ENCODE results near the gene UCP3. TPM values are rescaled to one million over a fixed set of nuclear protein-coding genes. Genes with fewer than 3 reads are reported as not detected.

UCP3 gene
- total RNA-seq, 4 donors from 2014 or later: 1.3 to 7.6 (median 3.1) TPM

DNA sequence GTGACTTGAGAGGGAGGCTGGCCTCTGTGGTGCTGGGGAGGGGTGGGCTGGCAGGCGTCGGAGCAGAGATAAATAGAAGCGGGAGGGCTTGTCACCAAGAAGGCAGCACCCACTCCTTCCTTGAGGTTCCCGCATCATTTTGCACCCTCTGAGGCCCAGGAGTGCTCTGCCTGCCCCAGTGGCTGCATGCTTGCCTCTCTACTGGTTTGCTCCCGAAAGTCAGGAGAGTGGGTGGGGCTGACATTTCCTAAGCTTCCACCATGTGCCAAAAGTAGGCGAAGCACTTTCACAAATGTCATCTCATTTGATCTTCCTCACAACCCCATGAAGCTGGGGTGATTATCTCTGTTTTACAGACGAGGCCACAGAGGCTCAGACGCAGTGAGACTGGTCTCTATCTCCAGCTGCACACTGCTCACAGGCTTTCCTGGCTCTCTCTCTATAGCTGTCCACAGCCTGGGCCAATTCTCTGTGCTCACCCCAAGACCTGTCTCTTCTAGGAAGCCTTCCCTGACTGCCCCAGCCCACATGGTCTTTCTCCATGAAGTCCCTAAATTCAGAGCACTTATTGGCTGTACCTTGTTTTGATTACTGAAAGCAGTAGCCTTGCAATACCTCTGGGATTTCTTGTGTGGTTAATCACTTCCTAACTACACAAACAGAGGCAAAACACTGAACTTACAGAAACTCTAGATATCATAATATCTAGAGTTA, 2.6 kb upstream of the UCP3 start:
- TF ChIP-seq POLR2A (IDR thresholded peaks at IDR 0.05) (no peak), POLR2AphosphoS5 (IDR thresholded peaks at IDR 0.05) (no peak), EP300 (IDR thresholded peaks at IDR 0.05; ENCODE audit: low read depth) (no peak)
- TF ChIP-seq, protein P1, sequence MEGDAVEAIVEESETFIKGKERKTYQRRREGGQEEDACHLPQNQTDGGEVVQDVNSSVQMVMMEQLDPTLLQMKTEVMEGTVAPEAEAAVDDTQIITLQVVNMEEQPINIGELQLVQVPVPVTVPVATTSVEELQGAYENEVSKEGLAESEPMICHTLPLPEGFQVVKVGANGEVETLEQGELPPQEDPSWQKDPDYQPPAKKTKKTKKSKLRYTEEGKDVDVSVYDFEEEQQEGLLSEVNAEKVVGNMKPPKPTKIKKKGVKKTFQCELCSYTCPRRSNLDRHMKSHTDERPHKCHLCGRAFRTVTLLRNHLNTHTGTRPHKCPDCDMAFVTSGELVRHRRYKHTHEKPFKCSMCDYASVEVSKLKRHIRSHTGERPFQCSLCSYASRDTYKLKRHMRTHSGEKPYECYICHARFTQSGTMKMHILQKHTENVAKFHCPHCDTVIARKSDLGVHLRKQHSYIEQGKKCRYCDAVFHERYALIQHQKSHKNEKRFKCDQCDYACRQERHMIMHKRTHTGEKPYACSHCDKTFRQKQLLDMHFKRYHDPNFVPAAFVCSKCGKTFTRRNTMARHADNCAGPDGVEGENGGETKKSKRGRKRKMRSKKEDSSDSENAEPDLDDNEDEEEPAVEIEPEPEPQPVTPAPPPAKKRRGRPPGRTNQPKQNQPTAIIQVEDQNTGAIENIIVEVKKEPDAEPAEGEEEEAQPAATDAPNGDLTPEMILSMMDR (IDR thresholded peaks at IDR 0.05): no peak
- H3K27ac ChIP-seq: no peak overlapping the region
- H3K4me1 ChIP-seq: peaks cover 0 to 7% (median 2%) of the 10 kb centered on the region in 4 donors
- no peak for DNase-seq
- 77% methylated on average over 8 of the region's 8 CpGs; no CpG with 5 or more reads in 1 of the 2 donors for WGBS, 2 donors (ENCODE audit: low coverage in 1 of 2)
- H3K27me3 ChIP-seq: no peaks in the 10 kb centered on the region
- in situ Hi-C loops (cut with MboI; ENCODE audit: low pct_ligation_motif_present in 1 of 4, low pct_unique_long_range_greater_than_20kb in 1 of 4, low sequenced_read_pairs in 3 of 4) (no loop called here), intact Hi-C loops (cut with DNase I; ENCODE audit: low total_unique reads) (no loop called here)
- H3K4me3 ChIP-seq: no peak overlapping the region
- no peaks in the 10 kb centered on the region for H3K9me3 ChIP-seq
- no peaks in the 10 kb centered on the region for H3K36me3 ChIP-seq

DNA sequence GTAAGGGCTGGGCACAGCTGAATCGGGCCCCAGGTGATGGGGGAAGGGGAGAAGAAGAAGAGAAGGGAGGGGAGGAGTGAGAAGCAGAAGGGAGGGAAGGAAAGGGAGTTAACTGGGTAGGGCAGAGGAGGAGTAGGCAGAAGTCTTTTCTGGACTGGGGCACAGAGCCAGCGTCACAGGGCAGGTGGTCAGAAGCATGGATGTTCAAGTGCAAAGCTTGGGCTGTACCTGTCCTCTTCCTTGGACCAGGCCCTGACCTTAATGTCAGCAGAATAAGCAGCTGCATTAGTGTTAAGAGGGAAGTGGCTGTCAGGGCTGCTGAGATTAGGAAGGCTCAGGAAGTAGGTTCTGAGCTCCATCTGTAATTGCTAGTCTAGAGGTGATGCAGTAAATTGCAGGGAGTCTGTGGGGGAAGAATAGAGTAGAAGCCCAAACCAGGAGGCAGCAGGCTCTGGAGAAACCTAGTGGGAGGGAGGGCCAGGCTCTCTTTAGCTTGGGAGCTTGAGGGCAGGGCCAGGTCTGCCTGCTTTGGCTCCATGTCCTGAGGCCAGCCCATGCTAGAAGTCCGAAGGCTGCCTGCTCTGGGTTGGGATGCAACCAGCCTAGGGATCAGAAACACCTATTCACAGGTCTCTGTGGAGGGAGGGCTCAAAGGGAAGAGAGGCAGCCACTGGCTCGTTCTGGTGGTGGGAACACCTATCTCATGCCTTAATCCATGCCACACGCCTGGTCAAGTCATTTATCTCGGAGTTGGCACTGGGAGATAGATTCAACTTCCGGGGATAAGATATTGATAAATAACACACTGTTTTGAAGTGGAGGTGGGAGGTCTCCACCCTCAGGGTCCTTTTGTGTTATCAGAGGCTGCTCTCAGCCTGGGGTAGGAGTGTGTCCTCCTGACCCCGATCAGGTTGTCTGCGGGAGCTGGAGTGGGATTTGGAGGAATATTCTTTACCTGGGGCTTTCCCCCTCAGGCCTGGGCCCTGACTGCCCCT, 1.7 kb upstream of the UCP3 start:
- intact Hi-C loops (cut with DNase I; ENCODE audit: low total_unique reads): no loop called here
- WGBS, 2 donors (ENCODE audit: low coverage in 1 of 2): 93 to 100% methylated on average over 1 to 9 of the region's 9 CpGs
- no peak overlapping the region for H3K27ac ChIP-seq

DNA sequence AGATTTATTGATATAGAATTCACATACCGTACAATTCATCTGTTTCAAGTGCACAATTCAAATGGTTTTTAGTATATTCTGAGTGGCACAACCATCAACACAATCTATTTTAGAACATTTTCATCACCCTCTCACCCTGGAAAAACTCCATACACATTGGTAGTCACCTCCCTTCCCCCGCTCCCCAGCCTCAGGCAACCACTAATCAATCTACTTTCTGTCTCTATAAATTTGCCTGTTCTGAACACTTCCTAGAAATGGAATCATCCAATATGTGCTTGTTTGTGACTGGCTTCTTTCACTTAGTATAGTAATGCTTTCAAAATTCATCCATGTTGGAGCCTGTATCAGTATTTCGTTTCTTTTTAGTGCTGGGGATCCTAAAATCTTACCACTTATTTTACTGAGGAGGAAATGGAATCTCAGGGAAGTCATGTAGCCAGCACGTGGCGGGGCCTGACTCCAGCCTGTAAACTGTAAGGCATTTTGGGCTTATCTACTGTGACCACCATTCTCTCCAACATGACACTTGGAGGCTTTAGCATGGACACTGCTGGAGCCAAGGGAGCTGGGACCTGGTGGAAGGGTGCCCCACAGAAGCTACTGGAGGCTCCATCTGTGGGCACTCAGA, 905 bp upstream of the UCP3 start:
- H3K36me3 ChIP-seq: no peaks in the 10 kb centered on the region
- in situ Hi-C loops (cut with MboI; ENCODE audit: low pct_ligation_motif_present in 1 of 4, low pct_unique_long_range_greater_than_20kb in 1 of 4, low sequenced_read_pairs in 3 of 4): no loop called here

More for the DNA sequence above, 1.7 kb upstream of the UCP3 start:
- no peaks in the 10 kb centered on the region for H3K27me3 ChIP-seq
- H3K4me3 ChIP-seq: no peak overlapping the region
- in situ Hi-C loops (cut with MboI; ENCODE audit: low pct_ligation_motif_present in 1 of 4, low pct_unique_long_range_greater_than_20kb in 1 of 4, low sequenced_read_pairs in 3 of 4): no loop called here
- H3K9me3 ChIP-seq: no peaks in the 10 kb centered on the region
- H3K36me3 ChIP-seq: no peaks in the 10 kb centered on the region
- peaks cover 0 to 7% (median 0%) of the 10 kb centered on the region in 4 donors for H3K4me1 ChIP-seq
- no peak for TF ChIP-seq POLR2AphosphoS5 (IDR thresholded peaks at IDR 0.05)
- TF ChIP-seq POLR2A (IDR thresholded peaks at IDR 0.05): no peak
- TF ChIP-seq, protein P1 (IDR thresholded peaks at IDR 0.05): no peak
- no peak for TF ChIP-seq EP300 (IDR thresholded peaks at IDR 0.05; ENCODE audit: low read depth)
- no peak for DNase-seq

More for the DNA sequence above, 905 bp upstream of the UCP3 start:
- no peak overlapping the region for H3K4me3 ChIP-seq
- H3K4me1 ChIP-seq: peaks cover 0 to 7% (median 0%) of the 10 kb centered on the region in 4 donors
- WGBS, 2 donors (ENCODE audit: low coverage in 1 of 2): 92% methylated on average over 5 of the region's 5 CpGs
- no peak for DNase-seq
- TF ChIP-seq POLR2AphosphoS5 (IDR thresholded peaks at IDR 0.05): no peak
- no peak for TF ChIP-seq POLR2A (IDR thresholded peaks at IDR 0.05)
- TF ChIP-seq, protein P1 (IDR thresholded peaks at IDR 0.05): no peak
- no peak for TF ChIP-seq EP300 (IDR thresholded peaks at IDR 0.05; ENCODE audit: low read depth)
- no peaks in the 10 kb centered on the region for H3K27me3 ChIP-seq
- no peak overlapping the region for H3K27ac ChIP-seq
- H3K9me3 ChIP-seq: no peaks in the 10 kb centered on the region
- intact Hi-C loops (cut with DNase I; ENCODE audit: low total_unique reads): no loop called here
